Glomerular visceral epithelial cell (primary cell): Measurements from ENCODE around the gene ZDHHC13.

ENCODE experiments used
- DNase-seq: peaks from one replicate; pipeline ENCODE4 v3.0.0-alpha.2; 2016; ENCODE audit errors: extremely low spot score

Gene ZDHHC13, protein sequence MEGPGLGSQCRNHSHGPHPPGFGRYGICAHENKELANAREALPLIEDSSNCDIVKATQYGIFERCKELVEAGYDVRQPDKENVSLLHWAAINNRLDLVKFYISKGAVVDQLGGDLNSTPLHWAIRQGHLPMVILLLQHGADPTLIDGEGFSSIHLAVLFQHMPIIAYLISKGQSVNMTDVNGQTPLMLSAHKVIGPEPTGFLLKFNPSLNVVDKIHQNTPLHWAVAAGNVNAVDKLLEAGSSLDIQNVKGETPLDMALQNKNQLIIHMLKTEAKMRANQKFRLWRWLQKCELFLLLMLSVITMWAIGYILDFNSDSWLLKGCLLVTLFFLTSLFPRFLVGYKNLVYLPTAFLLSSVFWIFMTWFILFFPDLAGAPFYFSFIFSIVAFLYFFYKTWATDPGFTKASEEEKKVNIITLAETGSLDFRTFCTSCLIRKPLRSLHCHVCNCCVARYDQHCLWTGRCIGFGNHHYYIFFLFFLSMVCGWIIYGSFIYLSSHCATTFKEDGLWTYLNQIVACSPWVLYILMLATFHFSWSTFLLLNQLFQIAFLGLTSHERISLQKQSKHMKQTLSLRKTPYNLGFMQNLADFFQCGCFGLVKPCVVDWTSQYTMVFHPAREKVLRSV

DNA sequence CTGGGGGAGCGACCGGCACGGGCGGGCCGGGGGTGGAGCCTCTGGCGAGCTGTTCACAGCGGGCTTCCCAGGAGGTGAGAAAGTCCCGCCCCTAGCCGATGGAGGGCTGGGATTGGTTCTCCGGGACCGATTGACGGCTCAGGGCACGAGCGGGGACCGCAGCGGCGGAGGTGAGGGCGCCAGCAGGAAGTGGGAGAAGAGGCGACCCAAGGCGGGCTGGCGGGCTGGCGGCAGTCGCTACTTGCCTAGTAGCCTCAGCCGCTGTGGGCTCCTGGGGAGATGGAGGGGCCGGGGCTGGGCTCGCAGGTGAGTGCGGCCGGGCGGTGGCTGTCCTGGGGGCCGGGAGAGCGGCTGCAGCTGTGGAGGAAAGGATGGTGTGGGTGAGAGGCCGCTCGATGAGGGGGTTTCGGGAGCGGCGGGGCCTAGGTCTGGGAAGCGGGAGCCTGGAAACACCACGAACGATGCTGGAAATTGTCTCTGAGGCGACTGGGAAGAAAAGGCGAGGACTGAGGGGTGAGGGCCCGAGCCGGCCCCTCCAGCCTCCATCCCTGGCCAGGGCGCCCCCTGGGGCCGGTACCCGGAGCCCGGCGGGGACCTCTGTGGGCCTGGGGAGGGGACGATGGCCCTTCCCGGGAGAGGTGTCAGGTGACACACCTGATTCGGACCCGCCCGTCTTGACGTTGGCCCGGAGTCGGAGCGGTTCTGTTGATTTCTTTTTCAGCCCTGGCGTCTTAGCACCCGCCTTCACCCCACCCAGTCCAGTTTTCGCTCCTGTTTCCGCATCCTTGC, at the start of gene ZDHHC13:
Gene ZDHHC13 (plus strand): TSS at position 198 of the 789 bp plus-strand sequence. CDS start 82 bp downstream, at position 280.
- peak; percentile 92 for DNase-seq

DNA sequence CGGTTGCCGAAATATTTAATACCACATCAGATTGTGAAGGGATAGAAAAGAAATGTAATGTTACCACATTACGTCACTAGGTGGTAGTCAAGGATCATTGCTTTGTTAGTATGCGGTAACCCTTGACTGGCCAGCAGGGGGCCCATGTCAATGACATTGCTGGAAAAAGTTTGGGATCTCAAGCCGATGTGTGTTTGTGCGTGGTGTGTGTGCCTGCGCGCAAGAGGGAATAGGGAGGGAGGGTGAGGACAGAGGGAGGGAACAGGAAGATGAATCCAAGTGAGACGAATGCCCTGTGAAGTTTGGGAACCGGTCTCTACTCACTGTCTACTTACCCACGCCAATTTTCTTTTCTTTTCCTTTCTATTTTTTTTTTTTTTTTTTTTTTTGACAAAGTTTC, 45.7 kb upstream of the ZDHHC13 start:
- peak; percentile 79 for DNase-seq

DNA sequence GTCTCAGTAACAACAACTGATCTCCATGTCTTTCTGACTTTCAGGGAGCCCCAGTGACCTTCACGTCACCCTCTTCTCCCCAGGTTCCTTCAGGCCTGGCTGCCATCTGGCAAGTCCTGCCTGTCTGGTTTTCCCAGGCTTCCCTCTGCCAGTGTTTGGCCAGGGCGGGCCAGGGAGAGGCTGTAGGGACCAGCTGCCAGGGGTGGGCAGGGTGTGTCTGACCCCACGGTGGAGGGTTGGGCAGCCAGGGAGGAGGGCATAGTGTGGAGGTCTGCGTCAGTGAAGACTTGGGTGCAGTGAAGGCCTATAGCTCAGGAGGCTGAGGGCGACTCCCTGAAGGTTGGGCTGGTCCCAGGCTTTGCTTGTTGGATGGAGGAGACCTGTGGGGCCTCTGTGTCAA, 44.5 kb upstream of the ZDHHC13 start:
- no peak for DNase-seq

- no peak for DNase-seq
Observed at GRCh38 chr11:19073454-19074415, 43.2 kb upstream of the ZDHHC13 start.

GRCh38 chr11:19075636-19076035, 41.3 kb upstream of the ZDHHC13 start:
- DNase-seq = no peak

DNA sequence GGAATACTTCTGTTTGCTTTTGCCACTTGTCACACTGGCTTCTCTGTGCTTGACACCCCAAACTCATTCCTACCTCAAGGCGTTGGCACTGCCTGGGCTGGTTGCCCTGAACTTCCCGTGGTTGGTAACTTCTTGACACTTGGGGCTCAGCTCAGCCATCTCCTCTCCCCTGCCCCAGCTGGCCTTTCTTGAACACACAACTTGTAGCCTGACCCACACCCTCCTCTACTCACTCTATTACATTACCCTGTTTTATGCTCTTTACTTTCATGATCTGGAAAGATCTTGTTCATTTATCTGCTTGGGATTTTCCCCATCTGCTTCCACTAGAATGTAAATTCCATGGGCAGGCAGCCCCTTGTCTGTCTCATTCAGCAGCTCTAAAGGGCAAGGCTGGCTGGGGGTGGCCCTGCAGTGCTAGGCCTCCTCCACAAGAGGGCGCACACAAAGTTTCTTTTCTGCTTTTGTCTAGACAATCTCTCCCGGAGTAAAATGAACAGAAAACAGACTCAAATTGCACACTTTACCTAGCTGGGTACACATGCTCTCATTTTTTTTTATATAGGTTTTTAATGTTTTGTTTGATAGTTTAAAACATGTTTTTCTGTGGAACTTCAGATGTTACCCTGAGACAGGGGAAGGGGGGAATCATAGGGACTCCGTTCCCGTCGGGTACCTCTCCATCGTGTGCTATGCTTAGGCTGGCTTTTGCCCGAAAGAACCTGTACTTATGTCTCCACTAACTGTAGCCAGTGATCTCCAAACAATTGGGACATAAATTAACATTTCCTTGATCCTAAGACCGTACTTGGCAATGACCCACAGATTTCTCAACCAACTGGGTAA, 40.0 kb upstream of the ZDHHC13 start:
- peak; percentile 45 for DNase-seq

DNA sequence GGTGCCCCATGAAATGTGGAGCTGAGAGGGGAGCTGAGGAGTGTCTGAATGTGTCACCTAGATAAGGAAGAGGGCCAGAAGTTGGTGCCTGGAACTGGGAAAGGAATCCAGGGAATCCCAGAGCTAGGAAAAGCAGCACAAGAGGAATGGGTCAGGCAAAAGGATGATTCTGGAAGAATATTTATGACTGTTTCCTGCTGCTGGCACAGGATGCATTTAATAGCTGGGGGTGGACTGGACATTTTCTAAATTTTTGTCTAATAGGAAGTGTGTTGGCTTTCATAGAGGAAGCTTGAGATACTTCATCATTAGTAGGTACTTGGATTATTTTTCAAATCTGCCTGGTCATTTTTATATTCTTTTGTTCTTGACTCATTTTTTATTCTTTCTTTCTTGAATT, 39.0 kb upstream of the ZDHHC13 start:
- no peak for DNase-seq

DNA sequence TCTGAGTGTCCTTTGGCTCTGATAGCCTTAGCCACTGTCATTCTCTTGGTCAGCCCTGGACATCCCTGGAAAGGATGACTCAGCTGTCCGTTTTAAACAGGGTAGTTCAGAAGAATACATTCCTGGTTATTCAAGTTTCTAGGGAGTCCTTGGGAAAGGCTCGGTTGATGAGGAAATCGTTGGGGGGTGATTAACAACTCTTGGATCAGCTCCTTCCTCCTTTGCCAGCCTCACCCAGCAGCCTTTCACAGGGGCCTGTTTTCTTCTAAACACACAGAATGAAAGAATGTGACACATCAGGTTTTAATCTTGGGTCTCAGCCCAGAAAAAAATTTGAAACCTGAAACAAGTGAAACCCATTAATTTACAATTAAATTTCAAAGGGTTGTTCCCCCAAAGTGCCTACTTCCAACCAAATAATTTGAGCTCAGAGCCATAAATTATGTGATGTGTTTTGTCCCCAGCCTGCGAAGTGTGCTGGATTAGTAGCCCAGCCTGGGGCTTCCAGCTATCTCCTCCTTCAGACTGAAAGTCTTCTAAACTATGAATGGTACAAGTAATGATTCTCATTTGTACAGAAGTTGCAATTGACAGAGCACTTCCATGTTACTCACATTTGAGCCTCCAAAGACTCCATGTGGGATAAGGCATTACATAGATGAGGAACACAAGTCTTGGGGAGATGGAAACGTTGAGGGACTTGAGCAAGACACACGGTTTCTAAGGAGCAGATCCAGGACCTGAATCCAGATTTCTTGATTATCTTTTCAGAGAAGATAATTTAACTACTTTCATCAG, 37.1 kb upstream of the ZDHHC13 start:
- peak; percentile 36 for DNase-seq

DNA sequence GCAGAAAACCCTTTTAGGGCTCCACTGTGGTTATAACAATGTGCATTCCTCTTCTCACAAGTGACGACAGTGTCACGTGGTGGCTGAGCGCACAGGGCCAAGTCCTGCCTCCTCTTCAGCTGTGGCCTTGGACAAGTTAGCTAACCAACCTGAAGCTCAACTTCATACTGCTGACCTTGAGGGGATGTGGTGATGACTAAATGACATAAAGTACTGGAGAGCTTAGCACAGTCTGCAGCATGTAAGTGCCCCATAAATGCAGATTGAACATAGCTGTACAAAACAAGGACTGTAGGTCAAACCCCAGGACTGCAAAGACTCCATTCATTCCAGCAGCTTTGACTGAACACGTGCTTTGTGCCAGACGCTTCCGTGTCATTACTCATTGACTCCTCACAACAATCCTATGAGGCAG, 36.4 kb upstream of the ZDHHC13 start:
- DNase-seq = no peak

GRCh38 chr11:19083166-19083565, 33.8 kb upstream of the ZDHHC13 start:
- DNase-seq = no peak

DNA sequence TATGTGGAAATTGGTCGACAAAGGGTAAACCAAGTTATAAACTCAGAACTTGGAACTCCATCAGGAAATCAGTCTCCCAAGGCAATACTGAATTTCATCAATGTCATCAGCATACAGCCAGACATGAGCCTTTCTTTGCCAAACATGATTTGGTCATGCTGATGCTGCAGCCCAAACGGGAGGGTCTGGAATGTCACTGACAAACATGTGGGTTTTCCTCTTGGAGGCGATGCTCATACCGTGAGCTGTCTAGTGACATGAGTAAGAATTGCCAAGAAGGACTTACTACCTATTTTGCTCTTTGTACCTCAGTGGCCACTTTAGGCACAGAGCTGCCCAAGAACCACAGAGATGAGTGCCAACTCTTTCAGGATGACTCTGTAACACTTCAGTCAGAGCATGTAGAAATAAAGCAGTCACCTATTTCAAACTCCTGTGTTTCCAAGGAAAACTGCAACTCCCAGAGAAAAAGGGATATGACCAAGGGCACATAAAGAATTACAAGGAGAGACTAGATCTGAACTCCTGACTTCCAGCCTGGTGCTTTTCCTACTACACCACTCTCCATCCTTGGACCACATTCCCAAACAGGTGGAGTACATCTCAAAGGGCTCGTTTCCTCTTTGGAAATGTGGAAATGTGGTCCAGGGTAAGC, 32.2 kb upstream of the ZDHHC13 start:
- DNase-seq = no peak

GRCh38 chr11:19087658-19088057, 29.3 kb upstream of the ZDHHC13 start:
- DNase-seq = no peak

- DNase-seq = no peak
Observed at GRCh38 chr11:19088791-19089190, 28.2 kb upstream of the ZDHHC13 start.

DNA sequence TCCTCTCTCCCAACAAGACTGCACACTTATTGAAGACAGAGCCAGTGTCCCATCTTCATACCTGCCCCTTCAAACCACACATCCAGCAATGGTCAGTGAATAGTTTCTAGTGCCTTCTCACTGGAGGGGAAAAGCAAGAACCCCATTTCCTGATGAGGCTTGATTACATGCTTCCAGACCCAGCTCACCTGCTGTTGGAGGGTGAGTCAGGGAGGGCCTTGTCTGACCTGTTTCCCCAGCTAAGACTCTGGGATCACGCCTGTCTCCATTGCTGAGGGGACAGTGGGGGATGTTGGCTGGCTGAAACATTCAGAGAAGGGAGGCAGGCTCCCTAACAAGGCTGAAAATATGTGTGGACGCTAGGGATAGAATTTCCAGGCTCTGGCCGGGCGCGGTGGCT, 27.5 kb upstream of the ZDHHC13 start:
- no peak for DNase-seq

DNA sequence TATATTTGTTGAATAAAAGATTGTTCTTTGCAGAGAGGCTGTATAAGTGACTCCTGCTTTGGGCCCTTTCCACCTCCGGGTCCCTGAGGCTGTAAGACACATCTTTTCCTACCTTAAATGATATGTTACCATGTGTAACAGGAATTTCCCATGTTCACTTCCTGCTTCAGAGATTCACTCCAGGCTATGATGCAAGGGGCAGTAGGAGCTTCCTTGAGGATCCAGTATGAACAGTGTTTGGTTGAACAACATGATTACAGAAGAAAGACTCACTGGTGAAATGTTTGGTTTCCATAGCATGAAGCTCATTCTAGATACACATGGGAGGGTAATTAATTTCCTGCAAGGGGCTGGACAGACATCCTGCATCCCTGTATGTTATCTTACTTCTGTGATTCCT, 25.6 kb upstream of the ZDHHC13 start:
- no peak for DNase-seq

GRCh38 chr11:19092342-19092741, 24.6 kb upstream of the ZDHHC13 start:
- no peak for DNase-seq

DNA sequence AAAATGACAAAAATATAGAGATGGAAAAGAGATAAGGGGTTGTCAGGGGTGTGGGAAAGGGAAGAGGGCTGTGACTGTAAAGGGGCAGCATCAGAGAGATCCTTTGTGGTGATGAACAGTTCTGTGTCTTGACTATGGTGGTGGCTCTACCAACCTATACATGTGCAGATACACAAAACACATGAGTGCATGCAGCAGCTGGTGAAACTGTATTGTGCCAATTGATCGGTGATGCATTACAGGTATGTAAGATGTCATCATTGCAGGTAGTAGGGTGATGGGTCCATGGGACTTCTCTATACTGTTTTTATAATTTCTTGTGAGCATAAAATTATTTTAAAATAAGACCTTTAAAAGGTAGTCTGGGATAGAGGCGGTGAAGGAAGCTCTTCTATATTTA, 24.1 kb upstream of the ZDHHC13 start:
- DNase-seq = no peak

DNA sequence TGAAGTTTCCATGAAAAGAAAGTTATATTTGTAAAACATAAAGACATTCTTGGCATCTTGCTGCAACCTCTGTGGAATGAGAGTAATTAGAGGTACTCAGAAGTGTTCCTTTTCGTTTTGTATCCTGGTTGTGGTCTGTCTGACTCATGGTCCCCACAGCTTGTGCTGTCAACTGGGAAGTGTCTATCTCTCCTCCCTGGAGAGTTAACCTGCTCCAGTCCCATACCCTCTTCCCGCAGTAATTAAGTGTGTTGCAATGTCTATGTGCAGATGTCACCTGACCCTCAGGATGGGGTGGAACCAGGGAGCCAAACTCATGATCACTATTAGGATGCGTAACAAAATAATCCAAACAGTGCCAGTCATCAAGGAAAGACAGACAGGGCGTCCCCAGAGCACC, 23.0 kb upstream of the ZDHHC13 start:
- DNase-seq = peak; percentile 54

DNA sequence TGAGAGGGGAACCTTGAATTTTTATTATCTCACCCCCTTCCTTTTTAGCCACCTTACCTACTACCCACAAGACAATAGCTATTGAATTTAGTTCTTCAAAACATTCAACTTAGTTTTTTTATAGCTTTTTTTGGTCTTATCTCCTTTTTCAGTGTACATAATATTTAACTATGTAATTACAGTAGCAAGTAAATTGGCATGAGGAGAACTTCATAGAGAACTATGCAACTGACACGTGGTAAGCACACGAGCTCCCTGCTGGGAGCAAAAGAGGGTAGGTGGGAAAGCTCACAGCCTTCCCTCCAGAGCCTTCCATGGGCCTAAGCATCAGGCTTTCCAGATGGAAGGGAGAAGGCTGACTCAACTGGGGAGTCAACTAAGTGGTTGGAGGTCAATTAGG, 22.1 kb upstream of the ZDHHC13 start:
- DNase-seq = no peak
